ENCODE measurements around the gene CTNNA2.

The CTNNA2 gene

DNA sequence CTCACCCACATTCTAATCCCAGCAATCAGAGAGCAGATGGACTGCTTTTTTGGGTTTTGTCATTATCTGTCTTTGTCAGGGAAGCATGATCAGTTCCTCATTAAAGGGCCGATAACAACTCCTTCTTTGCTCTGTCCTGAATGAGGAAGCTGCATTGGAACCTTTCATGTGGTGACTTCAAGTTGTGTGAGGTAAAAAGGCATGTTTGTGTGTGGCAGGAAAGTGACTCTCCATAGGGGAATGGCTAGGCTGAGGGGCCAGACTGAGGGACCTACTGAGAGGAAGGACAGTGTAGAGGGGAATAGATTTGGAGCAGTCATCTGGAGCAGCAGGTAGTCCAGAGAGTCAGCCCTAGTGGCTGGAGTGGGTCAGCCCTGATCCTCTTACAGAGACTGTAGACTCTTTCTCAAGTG is 815.3 kb downstream of the CTNNA2 start:
- no peak for TF ChIP-seq FOXM1 (IDR thresholded peaks at IDR 0.05; ENCODE audit: borderline replicate concordance, low read depth)
- TF ChIP-seq NFIC (IDR thresholded peaks at IDR 0.05): no peak
- no peak for TF ChIP-seq TEAD4 (IDR thresholded peaks at IDR 0.05)
- no peak for TF ChIP-seq EGR1 (IDR thresholded peaks at IDR 0.05)
- no peak for TF ChIP-seq YY1 (IDR thresholded peaks at IDR 0.05; ENCODE audit: low read depth)
- TF ChIP-seq, protein P1, sequence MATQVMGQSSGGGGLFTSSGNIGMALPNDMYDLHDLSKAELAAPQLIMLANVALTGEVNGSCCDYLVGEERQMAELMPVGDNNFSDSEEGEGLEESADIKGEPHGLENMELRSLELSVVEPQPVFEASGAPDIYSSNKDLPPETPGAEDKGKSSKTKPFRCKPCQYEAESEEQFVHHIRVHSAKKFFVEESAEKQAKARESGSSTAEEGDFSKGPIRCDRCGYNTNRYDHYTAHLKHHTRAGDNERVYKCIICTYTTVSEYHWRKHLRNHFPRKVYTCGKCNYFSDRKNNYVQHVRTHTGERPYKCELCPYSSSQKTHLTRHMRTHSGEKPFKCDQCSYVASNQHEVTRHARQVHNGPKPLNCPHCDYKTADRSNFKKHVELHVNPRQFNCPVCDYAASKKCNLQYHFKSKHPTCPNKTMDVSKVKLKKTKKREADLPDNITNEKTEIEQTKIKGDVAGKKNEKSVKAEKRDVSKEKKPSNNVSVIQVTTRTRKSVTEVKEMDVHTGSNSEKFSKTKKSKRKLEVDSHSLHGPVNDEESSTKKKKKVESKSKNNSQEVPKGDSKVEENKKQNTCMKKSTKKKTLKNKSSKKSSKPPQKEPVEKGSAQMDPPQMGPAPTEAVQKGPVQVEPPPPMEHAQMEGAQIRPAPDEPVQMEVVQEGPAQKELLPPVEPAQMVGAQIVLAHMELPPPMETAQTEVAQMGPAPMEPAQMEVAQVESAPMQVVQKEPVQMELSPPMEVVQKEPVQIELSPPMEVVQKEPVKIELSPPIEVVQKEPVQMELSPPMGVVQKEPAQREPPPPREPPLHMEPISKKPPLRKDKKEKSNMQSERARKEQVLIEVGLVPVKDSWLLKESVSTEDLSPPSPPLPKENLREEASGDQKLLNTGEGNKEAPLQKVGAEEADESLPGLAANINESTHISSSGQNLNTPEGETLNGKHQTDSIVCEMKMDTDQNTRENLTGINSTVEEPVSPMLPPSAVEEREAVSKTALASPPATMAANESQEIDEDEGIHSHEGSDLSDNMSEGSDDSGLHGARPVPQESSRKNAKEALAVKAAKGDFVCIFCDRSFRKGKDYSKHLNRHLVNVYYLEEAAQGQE (IDR thresholded peaks at IDR 0.05; ENCODE audit: low read depth): no peak
- no peak for TF ChIP-seq RAD21 (IDR thresholded peaks at IDR 0.05; ENCODE audit: low read depth)
- no peak for TF ChIP-seq CEBPB (IDR thresholded peaks at IDR 0.05)
- TF ChIP-seq, protein P2, sequence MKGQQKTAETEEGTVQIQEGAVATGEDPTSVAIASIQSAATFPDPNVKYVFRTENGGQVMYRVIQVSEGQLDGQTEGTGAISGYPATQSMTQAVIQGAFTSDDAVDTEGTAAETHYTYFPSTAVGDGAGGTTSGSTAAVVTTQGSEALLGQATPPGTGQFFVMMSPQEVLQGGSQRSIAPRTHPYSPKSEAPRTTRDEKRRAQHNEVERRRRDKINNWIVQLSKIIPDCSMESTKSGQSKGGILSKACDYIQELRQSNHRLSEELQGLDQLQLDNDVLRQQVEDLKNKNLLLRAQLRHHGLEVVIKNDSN (IDR thresholded peaks at IDR 0.05): no peak
- TF ChIP-seq EP300 (IDR thresholded peaks at IDR 0.05; ENCODE audit: borderline replicate concordance): no peak
- no peak for TF ChIP-seq ZBTB7A (IDR thresholded peaks at IDR 0.05; ENCODE audit: low read depth)
- TF ChIP-seq CREB1 (IDR thresholded peaks at IDR 0.05; ENCODE audit: low read depth): no peak
- no peak for TF ChIP-seq TAF1 (IDR thresholded peaks at IDR 0.05; ENCODE audit: low read depth)
- TF ChIP-seq TCF12 (IDR thresholded peaks at IDR 0.05; ENCODE audit: low read depth): no peak
- TF ChIP-seq, protein P3, sequence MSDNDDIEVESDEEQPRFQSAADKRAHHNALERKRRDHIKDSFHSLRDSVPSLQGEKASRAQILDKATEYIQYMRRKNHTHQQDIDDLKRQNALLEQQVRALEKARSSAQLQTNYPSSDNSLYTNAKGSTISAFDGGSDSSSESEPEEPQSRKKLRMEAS (IDR thresholded peaks at IDR 0.05): no peak

DNA sequence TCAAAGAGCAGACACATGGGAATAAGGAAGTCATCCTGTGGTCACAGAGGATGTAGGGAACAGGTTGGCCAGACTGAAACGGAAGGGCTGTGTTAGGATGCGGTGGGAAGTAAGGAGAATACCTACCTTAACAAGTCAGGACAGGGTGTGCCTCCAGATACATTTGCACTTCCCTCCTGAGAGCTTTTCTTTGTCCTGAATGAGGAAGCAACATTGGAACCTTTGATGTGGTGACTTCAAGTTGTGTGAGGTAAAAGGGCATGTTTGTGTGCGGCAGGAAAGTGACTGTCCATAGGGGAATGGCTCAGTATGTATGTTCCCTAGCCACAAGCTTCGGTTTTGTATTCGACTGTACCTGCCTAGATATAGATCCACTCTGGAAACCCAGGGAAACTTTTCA is 816.6 kb downstream of the CTNNA2 start:
- TF ChIP-seq ZBTB7A (IDR thresholded peaks at IDR 0.05; ENCODE audit: low read depth): no peak
- no peak for TF ChIP-seq EGR1 (IDR thresholded peaks at IDR 0.05)
- no peak for TF ChIP-seq CEBPB (IDR thresholded peaks at IDR 0.05)
- TF ChIP-seq NFIC (IDR thresholded peaks at IDR 0.05): no peak
- TF ChIP-seq TAF1 (IDR thresholded peaks at IDR 0.05; ENCODE audit: low read depth): no peak
- TF ChIP-seq FOXM1 (IDR thresholded peaks at IDR 0.05; ENCODE audit: borderline replicate concordance, low read depth): no peak
- no peak for TF ChIP-seq CREB1 (IDR thresholded peaks at IDR 0.05; ENCODE audit: low read depth)
- TF ChIP-seq, protein P3 (IDR thresholded peaks at IDR 0.05): no peak
- TF ChIP-seq TCF12 (IDR thresholded peaks at IDR 0.05; ENCODE audit: low read depth): no peak
- no peak for TF ChIP-seq TEAD4 (IDR thresholded peaks at IDR 0.05)
- no peak for TF ChIP-seq YY1 (IDR thresholded peaks at IDR 0.05; ENCODE audit: low read depth)
- TF ChIP-seq, protein P1 (IDR thresholded peaks at IDR 0.05; ENCODE audit: low read depth): no peak
- TF ChIP-seq, protein P2 (IDR thresholded peaks at IDR 0.05): no peak
- TF ChIP-seq EP300 (IDR thresholded peaks at IDR 0.05; ENCODE audit: borderline replicate concordance): no peak

DNA sequence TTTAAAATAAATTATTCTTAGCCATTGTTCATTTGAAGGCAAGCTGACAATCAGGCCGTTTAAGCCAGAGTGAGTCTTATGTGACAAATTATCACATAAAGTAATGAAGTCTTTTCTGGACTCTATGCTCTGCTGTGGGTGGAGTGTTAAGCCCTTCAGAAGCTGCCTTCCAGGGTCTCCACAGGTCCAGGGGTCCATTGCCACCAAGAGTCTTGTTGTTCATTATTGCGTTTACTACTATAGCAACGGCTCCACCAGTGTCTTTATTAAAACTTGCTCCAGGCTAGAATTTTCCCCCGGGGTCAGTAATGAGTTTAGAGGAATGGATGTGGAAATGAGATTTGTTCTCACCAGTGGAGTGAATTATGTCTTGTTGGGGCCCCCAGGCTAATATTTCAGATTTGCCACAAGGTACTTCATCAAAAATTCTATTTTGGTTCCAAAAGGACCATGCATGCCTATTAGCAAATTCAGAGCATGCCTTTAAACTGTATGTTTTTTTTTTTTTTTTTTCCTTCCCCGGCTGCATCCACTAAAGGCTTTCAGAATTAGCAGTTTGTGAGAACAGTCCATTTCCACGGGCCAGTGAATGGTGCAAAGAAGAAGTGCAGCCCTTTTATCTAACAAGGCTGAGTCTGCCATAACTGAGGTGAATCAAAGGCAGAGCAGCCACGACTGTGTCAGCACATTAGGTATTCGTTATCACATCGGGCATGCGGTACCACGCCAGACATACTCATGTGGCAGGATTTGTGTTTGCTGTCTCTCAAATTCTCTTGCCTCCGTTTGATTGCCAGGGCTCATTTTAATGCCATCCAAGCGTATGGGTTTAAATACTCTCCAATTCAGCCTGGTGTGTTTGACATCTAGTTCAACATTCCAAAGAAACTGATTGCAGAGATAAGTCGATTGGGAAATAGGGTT is 817.9 kb downstream of the CTNNA2 start:
- TF ChIP-seq FOXM1 (IDR thresholded peaks at IDR 0.05; ENCODE audit: borderline replicate concordance, low read depth) (no peak), YY1 (IDR thresholded peaks at IDR 0.05; ENCODE audit: low read depth) (no peak), TAF1 (IDR thresholded peaks at IDR 0.05; ENCODE audit: low read depth) (no peak), TEAD4 (IDR thresholded peaks at IDR 0.05) (no peak), TCF12 (IDR thresholded peaks at IDR 0.05; ENCODE audit: low read depth) (no peak)

DNA sequence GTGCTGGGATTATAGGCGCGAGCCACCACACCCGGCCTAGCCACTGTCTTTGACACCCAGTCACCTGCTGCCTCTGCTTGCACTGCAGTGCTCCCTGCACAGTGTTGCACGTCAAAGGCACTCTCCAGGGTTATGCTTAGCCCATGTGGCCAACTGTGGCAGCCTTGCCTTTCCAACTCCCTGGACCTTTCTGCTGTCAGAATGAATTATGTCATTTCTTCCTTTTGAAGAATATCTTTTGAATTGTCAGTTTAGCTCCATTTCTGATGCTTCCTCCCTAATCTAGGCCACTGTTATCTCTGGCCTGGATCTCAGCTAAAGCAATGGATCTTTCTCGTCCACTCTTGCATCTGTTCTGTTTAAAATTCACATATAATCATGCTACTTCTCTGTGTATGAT is 821.0 kb downstream of the CTNNA2 start:
- TF ChIP-seq CREB1 (IDR thresholded peaks at IDR 0.05; ENCODE audit: low read depth): no peak
- no peak for TF ChIP-seq EGR1 (IDR thresholded peaks at IDR 0.05)
- no peak for TF ChIP-seq YY1 (IDR thresholded peaks at IDR 0.05; ENCODE audit: low read depth)
- no peak for TF ChIP-seq NFIC (IDR thresholded peaks at IDR 0.05)
- TF ChIP-seq ZBTB7A (IDR thresholded peaks at IDR 0.05; ENCODE audit: low read depth): no peak
- no peak for TF ChIP-seq CEBPB (IDR thresholded peaks at IDR 0.05)
- TF ChIP-seq TAF1 (IDR thresholded peaks at IDR 0.05; ENCODE audit: low read depth): no peak

DNA sequence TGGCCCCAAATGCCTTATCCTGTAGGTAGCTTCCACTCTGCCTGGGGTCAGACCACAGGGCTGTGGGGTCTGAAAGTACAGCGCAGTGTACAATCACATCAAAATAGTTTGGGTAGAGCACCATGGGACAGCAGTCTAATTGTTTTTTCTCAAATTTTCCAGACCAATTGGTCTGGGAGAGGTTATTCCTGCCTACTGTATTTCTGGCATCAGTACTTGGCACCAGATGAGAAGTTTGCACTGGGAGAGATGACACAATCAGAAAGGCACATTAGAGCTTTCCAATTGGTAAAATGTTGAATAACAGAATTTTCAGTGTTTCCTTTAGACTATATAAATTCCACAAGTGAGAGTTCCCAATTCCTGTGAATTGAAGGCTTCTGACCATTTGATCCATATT is 822.6 kb downstream of the CTNNA2 start:
- no peak for TF ChIP-seq YY1 (IDR thresholded peaks at IDR 0.05; ENCODE audit: low read depth)
- TF ChIP-seq FOXM1 (IDR thresholded peaks at IDR 0.05; ENCODE audit: borderline replicate concordance, low read depth): no peak
- TF ChIP-seq TCF12 (IDR thresholded peaks at IDR 0.05; ENCODE audit: low read depth): no peak
- no peak for TF ChIP-seq TEAD4 (IDR thresholded peaks at IDR 0.05)
- TF ChIP-seq CREB1 (IDR thresholded peaks at IDR 0.05; ENCODE audit: low read depth): no peak
- no peak for TF ChIP-seq NFIC (IDR thresholded peaks at IDR 0.05)
